ENCODE results near the gene FUT7. TPM values are rescaled to one million over a fixed set of nuclear protein-coding genes. Genes with fewer than 3 reads are reported as not detected.

FUT7 gene
- total RNA-seq: not detected

- DNase-seq: peak; percentile 34
- intact Hi-C loops (cut with DNase I): no loop called here
- peak within 1 kb of the TSS; percentile 7 for H3K4me3 ChIP-seq
These were observed at the start of gene FUT7 for GRCh38 chr9:137031904-137032640. Gene FUT7, minus strand, starts transcription at chr9:137032088. Its CDS starts 97 bp downstream, at chr9:137031991.

GRCh38 chr9:137080260-137081122 lies 48.6 kb upstream of the FUT7 start:
- H3K4me3 ChIP-seq: no peak overlapping the region
- peaks cover 8% of the 10 kb centered on the region for H3K4me1 ChIP-seq
- intact Hi-C loops (cut with DNase I): no loop called here
- DNase-seq: no peak
- H3K9ac ChIP-seq (ENCODE audit: low read depth in 2 of 2, low read length in 2 of 2): no peak overlapping the region
- no peaks in the 10 kb centered on the region for H3K27me3 ChIP-seq
- no peaks in the 10 kb centered on the region for H3K36me3 ChIP-seq
- H3K27ac ChIP-seq: no peak overlapping the region
- no peak for TF ChIP-seq CTCF (IDR thresholded peaks at IDR 0.05)
- H3K9me3 ChIP-seq: no peaks in the 10 kb centered on the region

More at GRCh38 chr9:137031904-137032640, at the start of gene FUT7:
- no peak for TF ChIP-seq CTCF (IDR thresholded peaks at IDR 0.05)
- no peaks in the 10 kb centered on the region for H3K36me3 ChIP-seq
- peak within 1 kb of the TSS in 1 of 2 donors; percentile 5 for H3K9ac ChIP-seq (ENCODE audit: low read depth in 2 of 2, low read length in 2 of 2)
- H3K27me3 ChIP-seq: no peaks in the 10 kb centered on the region
- H3K27ac ChIP-seq: peak within 1 kb of the TSS; percentile 27
- peaks cover 29% of the 10 kb centered on the region for H3K4me1 ChIP-seq
- H3K9me3 ChIP-seq: no peaks in the 10 kb centered on the region

- no peaks in the 10 kb centered on the region for H3K27me3 ChIP-seq
- intact Hi-C loops (cut with DNase I): no loop called here
These were observed 47.5 kb upstream of the FUT7 start for GRCh38 chr9:137079401-137079787.

GRCh38 chr9:137078701-137079400 lies 47.0 kb upstream of the FUT7 start:
- H3K27ac ChIP-seq: no peak overlapping the region
- H3K9me3 ChIP-seq: no peaks in the 10 kb centered on the region
- H3K9ac ChIP-seq (ENCODE audit: low read depth in 2 of 2, low read length in 2 of 2): peak overlapping the region; percentile 65 to 79
- peak overlapping the region; percentile 55 for H3K4me3 ChIP-seq
- H3K27me3 ChIP-seq: no peaks in the 10 kb centered on the region
- peak; percentile 65 for DNase-seq
- peaks cover 8% of the 10 kb centered on the region for H3K4me1 ChIP-seq
- H3K36me3 ChIP-seq: no peaks in the 10 kb centered on the region
- TF ChIP-seq CTCF (IDR thresholded peaks at IDR 0.05): no peak
- intact Hi-C loops (cut with DNase I): no loop called here

More at GRCh38 chr9:137079401-137079787, 47.5 kb upstream of the FUT7 start:
- peaks cover 8% of the 10 kb centered on the region for H3K4me1 ChIP-seq
- no peak overlapping the region for H3K4me3 ChIP-seq
- no peak for DNase-seq
- H3K27ac ChIP-seq: no peak overlapping the region
- no peak overlapping the region for H3K9ac ChIP-seq (ENCODE audit: low read depth in 2 of 2, low read length in 2 of 2)
- H3K36me3 ChIP-seq: no peaks in the 10 kb centered on the region
- H3K9me3 ChIP-seq: no peaks in the 10 kb centered on the region
- TF ChIP-seq CTCF (IDR thresholded peaks at IDR 0.05): no peak
